Aorta (tissue), 5 donors: ENCODE data around the gene ACAD8. TPM values are rescaled to one million over a fixed set of nuclear protein-coding genes. Genes with fewer than 3 reads are reported as not detected.

Experiments used
- ATAC-seq: fragments of 200-7000 bp; cut with Tn5 transposase; one replicate; pipeline ENCODE4 v1.9.1; 2022; ENCODE audit warnings: moderate library complexity; ENCODE audit not compliant: low FRiP score
- DNase-seq, 2 donors: peaks; one replicate each; pipeline ENCODE4 v3.0.0-alpha.2; 2020
- H3K27ac ChIP-seq, 2 donors: one replicate each; pipeline ENCODE4 v1.5.1; 2013; ENCODE audit warnings: low read length in 2 of 2, mild to moderate bottlenecking in 2 of 2, moderate library complexity in 2 of 2, control low read depth in 1 of 2, inconsistent platforms in 1 of 2, low read depth in 1 of 2
- H3K27me3 ChIP-seq, 2 donors: one replicate each; pipeline ENCODE4 v1.6.1; 2013; ENCODE audit warnings: control low read depth in 1 of 2, low read length in 1 of 2, mild to moderate bottlenecking in 1 of 2, moderate library complexity in 1 of 2; ENCODE audit not compliant: insufficient read depth in 2 of 2, control insufficient read depth in 1 of 2
- H3K36me3 ChIP-seq, 2 donors: one replicate each; pipeline ENCODE4 v1.6.1; 2013; ENCODE audit warnings: control low read depth in 1 of 2, low read length in 1 of 2, mild to moderate bottlenecking in 1 of 2; ENCODE audit not compliant: insufficient read depth in 2 of 2, control insufficient read depth in 1 of 2
- H3K4me1 ChIP-seq, 2 donors: one replicate each; pipeline ENCODE4 v1.6.1; 2013; ENCODE audit warnings: low read length in 2 of 2, control low read depth in 1 of 2, mild to moderate bottlenecking in 1 of 2, moderate library complexity in 1 of 2; ENCODE audit not compliant: insufficient read depth in 2 of 2, control insufficient read depth in 1 of 2
- H3K4me3 ChIP-seq, 2 donors: one replicate each; pipeline ENCODE4 v1.5.1; 2013; ENCODE audit warnings: low read length in 2 of 2, control low read depth in 1 of 2, mild to moderate bottlenecking in 1 of 2
- H3K9me3 ChIP-seq: one replicate; pipeline ENCODE4 v1.6.1; 2013; ENCODE audit warnings: mild to moderate bottlenecking, low read length; ENCODE audit not compliant: control insufficient read depth
- WGBS, 2 donors: extraction: QIAGEN DNeasy Blood & Tissue Kit; methylation state at CpG; one replicate each; pipeline ENCODE4 v1.1.7; 2013; 5-methylcytosine and 5-hydroxymethylcytosine counted together
- intact Hi-C, 2 donors: fragments of 100-400 bp; cut with DNase I; formaldehyde crosslinking; loops; one replicate each; pipeline versions ENCODE4 v1.14.2 to v1.15.0; 2022
- long read RNA-seq, 2 donors: library from polyadenylated mRNA; unstranded; transcript quantifications; one replicate each; pipeline ENCODE4 v2.0.0, GENCODE V29; 2020 to 2021
- polyA plus RNA-seq, 2 donors: library from polyadenylated mRNA; stranded (reverse); fragments of 200-250 nt; gene quantifications; one replicate each; pipeline ENCODE4 v1.2.3, GENCODE V29; 2013
- total RNA-seq, 2 donors: library from RNA; stranded (reverse); fragmentation: NEBNext Ultra II Directional; extraction: Animal tissue kit (Norgen Biotek cat#: 25700); gene quantifications; one replicate each; pipeline ENCODE4 v1.2.1, GENCODE V29; 2021
- donor health status: healthy with polysubstance abuse.
- donor health status: Bipolar disorder and iron deficiency.
- donor health status: DM: no; HTN: no; CAD: no.
- donor health status: DM: no; HTN: no; CAD: no.
- donor health status: DM: yes; HTN: yes; CAD: no.

Gene ACAD8
- 10 to 100 TPM; 16.7 to 25.3 TPM for total RNA-seq
- polyA plus RNA-seq = 10 to 100 TPM in 1 of 2 donors, 1 to 10 TPM in 1; 7.8 to 22.5 TPM
- long read RNA-seq, donor 1, transcript ACAD8-201 (11 exons, 2,249 nt) = major isoform, 63 of 90 reads
- long read RNA-seq, donor 1, partial matches to known transcripts = 8 of 90 reads
- long read RNA-seq, donor 1, other reads (novel, unspliced or antisense) = 14 of 90 reads
- long read RNA-seq, donor 2, transcript ACAD8-201 (11 exons, 2,249 nt) = major isoform, 9 of 22 reads
- long read RNA-seq, donor 2, partial matches to known transcripts = 7 of 22 reads
- long read RNA-seq, donor 2, other reads (novel, unspliced or antisense) = 5 of 22 reads

DNA sequence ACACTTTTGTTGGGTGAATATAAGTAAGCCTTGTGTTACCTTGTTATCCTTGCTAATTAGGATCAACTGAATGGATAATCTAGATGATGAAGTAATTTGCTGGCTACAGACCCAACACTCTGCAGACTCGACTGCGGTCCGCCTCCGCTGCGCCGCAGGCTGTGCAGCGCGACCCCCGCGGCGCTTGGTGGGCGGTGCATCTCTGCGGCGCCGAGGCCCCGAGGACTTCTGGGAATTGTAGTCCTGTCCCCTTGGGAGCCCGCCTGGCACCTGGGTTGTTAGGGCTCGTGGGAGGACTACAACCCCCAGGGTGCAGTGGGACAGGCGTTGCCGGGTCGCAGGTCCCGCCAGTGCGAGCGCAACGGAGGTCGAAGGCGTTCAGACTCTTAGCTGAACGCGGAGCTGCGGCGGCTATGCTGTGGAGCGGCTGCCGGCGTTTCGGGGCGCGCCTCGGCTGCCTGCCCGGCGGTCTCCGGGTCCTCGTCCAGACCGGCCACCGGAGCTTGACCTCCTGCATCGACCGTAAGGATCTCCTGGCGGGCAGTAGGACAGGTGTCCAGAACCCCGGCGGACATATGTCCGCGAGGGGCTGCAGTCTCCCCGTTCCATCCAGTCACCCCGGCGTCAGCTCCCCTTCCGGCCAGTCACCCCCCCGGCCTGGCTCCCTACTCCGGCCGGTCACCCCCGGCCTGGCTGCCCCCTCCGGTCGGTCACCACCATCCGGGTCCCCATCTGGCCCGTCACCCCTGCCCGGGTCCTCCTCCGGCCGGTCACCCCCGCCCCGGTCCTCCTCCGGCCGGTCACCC is at the start of gene ACAD8, which contains the start of gene THYN1:
TSS of gene ACAD8 (plus strand) at position 381 of the 806 bp plus-strand sequence. CDS start at position 414, 33 bp downstream.
TSS of gene THYN1 (minus strand) at position 165 of the 806 bp plus-strand sequence. CDS start 470 bp downstream, outside the sequence.
- Histone ChIP-seq H3K4me3 (peak within 1 kb of the TSS; percentile 62 to 99), H3K9me3 (no peaks in the 10 kb centered on the region), H3K4me1 (peaks cover 0 to 5% of the 10 kb centered on the region in 2 donors), H3K27me3 (no peaks in the 10 kb centered on the region), H3K36me3 (peaks cover 2 to 4% of the 10 kb centered on the region in 2 donors), H3K27ac (peak within 1 kb of the TSS in 1 of 2 donors; percentile 48)
- ATAC-seq = peak; percentile 100
- intact Hi-C loops = loop anchor here in 1 of 2 donors (5.0 to 10.0 kb wide), 2 partner anchors 79 to 329 kb away; partner anchors contain the start of gene GLB1L2
- DNase-seq = peak; percentile 98
- WGBS, 2 donors = 0 to 1% methylated on average over 60 to 70 of the region's 70 CpGs

DNA sequence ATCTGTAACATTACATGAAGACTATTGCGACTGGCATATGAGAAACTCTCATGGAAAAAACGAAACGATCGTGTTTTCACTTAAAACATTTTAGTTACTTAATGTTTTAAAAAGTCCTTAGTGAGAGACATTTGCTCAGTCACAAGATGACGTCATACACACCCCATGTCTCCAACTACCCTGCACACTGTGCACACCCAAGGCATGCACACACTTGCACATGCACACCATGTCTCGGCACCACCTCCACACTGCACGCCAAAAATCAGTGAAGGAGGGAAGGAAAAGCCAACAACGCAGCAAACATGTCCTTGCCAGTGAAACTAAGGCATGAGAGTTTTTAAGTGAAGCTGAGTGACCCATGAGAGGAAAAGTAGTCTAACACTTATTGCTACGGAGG is 47.6 kb upstream of the ACAD8 start:
- Histone ChIP-seq H3K4me3 (no peak overlapping the region), H3K36me3 (peaks cover 5 to 7% of the 10 kb centered on the region in 2 donors), H3K9me3 (no peaks in the 10 kb centered on the region), H3K27ac (no peak overlapping the region), H3K27me3 (no peaks in the 10 kb centered on the region), H3K4me1 (no peaks in the 10 kb centered on the region)
- WGBS, 2 donors = 91 to 93% methylated on average over 9 of the region's 9 CpGs
- ATAC-seq (no peak), DNase-seq (no peak)
- intact Hi-C loops = no loop called here

DNA sequence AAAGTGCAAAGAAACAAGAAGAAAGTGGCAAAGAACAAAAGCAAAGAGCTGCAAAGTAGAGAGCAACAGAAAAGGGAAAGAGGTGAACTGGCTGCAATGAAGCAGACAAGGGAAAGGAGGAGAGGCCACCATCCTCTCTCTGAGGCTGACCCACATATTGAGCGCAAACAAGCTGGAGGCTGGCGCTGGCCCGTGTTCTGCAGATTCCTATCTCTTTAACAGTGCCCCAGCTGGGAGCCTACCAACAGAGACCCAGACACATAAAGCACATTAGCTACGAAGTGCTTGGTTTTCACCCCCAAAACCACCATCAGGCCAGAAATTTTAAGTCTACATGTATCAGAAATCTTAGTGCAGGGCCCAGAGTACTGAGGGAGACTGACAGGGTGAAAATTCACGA is 47.2 kb upstream of the ACAD8 start:
- H3K27me3 ChIP-seq = no peaks in the 10 kb centered on the region
- ATAC-seq (no peak), DNase-seq (no peak)
- H3K27ac ChIP-seq = no peak overlapping the region
- no peaks in the 10 kb centered on the region for H3K9me3 ChIP-seq
- peaks cover 5 to 7% of the 10 kb centered on the region in 2 donors for H3K36me3 ChIP-seq
- H3K4me1 ChIP-seq = no peaks in the 10 kb centered on the region
- 94 to 95% methylated on average over 5 of the region's 5 CpGs for WGBS, 2 donors
- intact Hi-C loops = no loop called here
- no peak overlapping the region for H3K4me3 ChIP-seq

DNA sequence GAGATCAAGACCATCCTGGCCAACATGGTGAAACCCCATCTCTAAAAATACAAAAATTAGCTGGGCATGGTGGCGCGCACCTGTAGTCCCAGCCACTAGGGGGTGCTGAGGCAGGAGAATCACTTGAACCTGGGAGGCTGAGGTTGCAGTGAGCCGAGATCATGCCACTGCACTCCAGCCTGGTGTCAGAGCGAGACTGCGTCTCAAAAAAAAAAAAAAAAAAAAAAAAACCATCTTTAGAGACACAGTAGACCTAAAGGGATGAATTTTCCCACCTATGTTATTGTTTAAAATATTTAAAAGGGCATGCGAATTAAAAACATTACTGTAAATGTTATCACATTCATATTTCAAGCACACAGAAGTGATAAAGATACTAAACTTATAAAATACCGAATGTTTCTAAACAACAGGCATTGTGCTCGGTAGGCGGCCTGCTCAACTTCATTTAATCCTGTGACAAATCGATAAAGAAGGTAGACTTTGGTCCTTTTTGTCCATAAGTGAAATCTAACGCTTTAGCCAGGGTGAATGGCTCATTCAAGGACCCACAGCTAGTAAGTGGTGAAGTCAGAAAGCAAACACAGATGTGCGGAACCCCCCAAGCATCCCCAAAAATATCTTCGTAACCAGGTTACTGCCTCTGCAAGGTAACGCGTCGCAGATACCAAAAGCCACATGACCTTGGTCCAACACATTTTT is 45.7 kb upstream of the ACAD8 start:
- WGBS, 2 donors = 84 to 87% methylated on average over 16 of the region's 16 CpGs
- Histone ChIP-seq H3K36me3 (peaks cover 5 to 7% of the 10 kb centered on the region in 2 donors), H3K27me3 (no peaks in the 10 kb centered on the region), H3K4me3 (no peak overlapping the region), H3K4me1 (no peaks in the 10 kb centered on the region), H3K27ac (no peak overlapping the region), H3K9me3 (no peaks in the 10 kb centered on the region)
- intact Hi-C loops = no loop called here
- DNase-seq (peak in 1 of 2 donors; percentile 56), ATAC-seq (no peak)

DNA sequence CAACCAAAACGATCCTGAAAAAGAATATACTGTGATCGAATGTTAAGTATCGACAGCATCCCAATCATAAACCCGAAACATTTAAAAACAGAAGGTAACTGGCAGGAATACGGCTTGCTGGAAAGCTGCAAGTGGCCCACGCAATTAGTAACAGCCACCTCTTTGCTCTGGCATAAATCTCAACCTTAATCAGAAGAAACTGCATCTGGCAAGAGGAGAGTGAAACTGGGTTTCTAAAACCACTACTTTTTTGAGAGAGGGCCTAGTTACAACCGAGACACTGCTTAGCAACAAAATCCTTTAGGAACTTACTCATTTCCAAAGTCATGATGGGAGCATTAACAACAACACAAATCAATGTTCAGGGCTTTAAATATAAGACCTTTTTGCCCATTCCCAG is 37.5 kb upstream of the ACAD8 start:
- H3K4me1 ChIP-seq = no peaks in the 10 kb centered on the region
- DNase-seq (no peak), ATAC-seq (no peak)
- no peaks in the 10 kb centered on the region for H3K27me3 ChIP-seq
- intact Hi-C loops = no loop called here
- H3K9me3 ChIP-seq = no peaks in the 10 kb centered on the region
- peaks cover 0 to 4% of the 10 kb centered on the region in 2 donors for H3K36me3 ChIP-seq
- H3K27ac ChIP-seq = no peak overlapping the region
- H3K4me3 ChIP-seq = no peak overlapping the region
- WGBS, 2 donors = 75 to 81% methylated on average over 7 of the region's 7 CpGs

DNA sequence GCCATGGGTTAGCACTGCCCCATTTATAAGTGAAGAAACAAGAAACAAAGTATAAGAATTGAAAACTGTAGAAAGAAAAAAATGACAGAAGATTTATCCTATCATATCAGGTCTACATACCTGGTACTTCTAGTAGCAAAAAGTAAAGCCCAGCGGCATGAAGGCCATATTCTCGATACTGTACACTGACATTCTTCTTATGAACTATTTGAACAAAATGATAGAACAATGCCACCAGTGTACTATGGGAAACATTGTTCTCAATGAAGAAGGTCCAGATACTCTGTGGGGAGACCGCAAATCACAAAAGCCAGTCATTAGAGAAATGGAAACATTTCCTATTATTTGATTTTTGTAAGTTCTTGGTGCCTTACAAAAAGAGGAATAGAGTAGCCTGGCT is 36.6 kb upstream of the ACAD8 start:
- no peak overlapping the region for H3K4me3 ChIP-seq
- no peaks in the 10 kb centered on the region for H3K27me3 ChIP-seq
- ATAC-seq = no peak
- no peaks in the 10 kb centered on the region for H3K4me1 ChIP-seq
- peaks cover 0 to 4% of the 10 kb centered on the region in 2 donors for H3K36me3 ChIP-seq
- no peaks in the 10 kb centered on the region for H3K9me3 ChIP-seq
- intact Hi-C loops = no loop called here
- 95 to 97% methylated on average over 3 of the region's 3 CpGs for WGBS, 2 donors
- H3K27ac ChIP-seq = no peak overlapping the region
- no peak for DNase-seq

DNA sequence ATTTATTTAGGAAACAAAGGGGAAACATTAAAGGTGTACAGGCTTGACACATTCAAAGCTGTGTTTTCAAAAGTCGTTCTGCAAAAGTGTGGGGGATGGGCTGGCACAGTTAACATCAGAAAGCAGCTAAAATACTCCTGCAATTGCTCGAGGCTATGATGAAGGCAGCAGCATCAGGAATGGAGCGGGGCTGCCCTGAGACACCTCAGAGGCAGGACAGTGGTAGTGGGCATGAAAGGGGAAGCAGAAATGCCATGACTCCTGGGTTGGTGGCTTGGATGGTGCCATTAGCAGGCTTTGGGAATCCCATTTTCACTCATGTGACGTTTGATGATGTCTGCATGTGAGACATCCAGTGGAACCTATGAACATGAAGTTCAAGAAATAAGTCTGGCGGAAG is 30.2 kb upstream of the ACAD8 start:
- no peak overlapping the region for H3K27ac ChIP-seq

More for the DNA sequence above, 30.2 kb upstream of the ACAD8 start:
- peaks cover 0 to 4% of the 10 kb centered on the region in 2 donors for H3K36me3 ChIP-seq
- no peaks in the 10 kb centered on the region for H3K27me3 ChIP-seq
- ATAC-seq = no peak
- H3K4me3 ChIP-seq = peak overlapping the region; percentile 48 to 61
- DNase-seq = no peak
- 6% methylated on average over 5 of the region's 5 CpGs for WGBS, 2 donors
- H3K9me3 ChIP-seq = no peaks in the 10 kb centered on the region
- intact Hi-C loops = loop anchor here in 1 of 2 donors (10.0 kb wide), 1 partner anchor 168 kb away; no protein-coding TSS in a partner anchor
- H3K4me1 ChIP-seq = peaks cover 0 to 5% of the 10 kb centered on the region in 2 donors
